ENCODE results near the gene TMEM209.

GRCh38 chr7:130152493-130153210 is 52.6 kb downstream of the TMEM209 start:
- TF ChIP-seq CTCF (optimal IDR thresholded peaks at IDR 0.05 in 1 of 3, IDR thresholded peaks at IDR 0.05 in 1 of 3, conservative IDR thresholded peaks at IDR 0.05 in 1 of 3; ENCODE audit: extremely low read depth in 1 of 3, insufficient read depth in 2 of 3, low read length in 3 of 3) (no peak), EZH2 (IDR thresholded peaks at IDR 0.05; ENCODE audit: low read length) (no peak)

Measured in keratinocyte (primary cell).